Thymus (tissue), 11 donors: Measurements from ENCODE around the gene OBP2B. TPM values are rescaled to one million over a fixed set of nuclear protein-coding genes. Genes with fewer than 3 reads are reported as not detected.
"Not testable (repeated sequence)": the region's sequence is repeated elsewhere in the genome, so short reads cannot be mapped to it uniquely, and the experiment has no call there.

Experiments used
- DNase-seq, 9 donors: peaks; one replicate each; pipeline ENCODE4 v3.0.0-alpha.2; 2013; ENCODE audit warnings: low spot score in 9 of 9, low read depth in 6 of 9, missing footprints in 1 of 9
- H3K27ac ChIP-seq, 2 donors: one replicate each; pipeline ENCODE4 v1.5.1; 2013; ENCODE audit warnings: control low read depth in 1 of 2, low read depth in 1 of 2, low read length in 1 of 2, mild to moderate bottlenecking in 1 of 2, moderate library complexity in 1 of 2
- H3K27me3 ChIP-seq, 2 donors: one replicate each; pipeline ENCODE4 v1.5.1; 2013; ENCODE audit warnings: low read length in 1 of 2; ENCODE audit not compliant: control insufficient read depth in 2 of 2, insufficient read depth in 1 of 2
- H3K36me3 ChIP-seq, 2 donors: one replicate each; pipeline ENCODE4 v1.5.1; 2013; ENCODE audit warnings: low read length in 1 of 2, mild to moderate bottlenecking in 1 of 2, moderate library complexity in 1 of 2; ENCODE audit not compliant: control insufficient read depth in 2 of 2, insufficient read depth in 2 of 2
- H3K4me1 ChIP-seq, 2 donors: one replicate each; pipeline ENCODE4 v1.5.1; 2013; ENCODE audit warnings: low read length in 2 of 2; ENCODE audit not compliant: control insufficient read depth in 2 of 2, insufficient read depth in 2 of 2
- H3K4me3 ChIP-seq, 2 donors: one replicate each; pipeline ENCODE4 v1.5.1; 2013; ENCODE audit warnings: low read length in 2 of 2, control low read depth in 1 of 2, mild to moderate bottlenecking in 1 of 2
- H3K9me3 ChIP-seq, 2 donors: one replicate each; pipeline ENCODE4 v1.5.1; 2013; ENCODE audit warnings: low read length in 1 of 2, mild to moderate bottlenecking in 1 of 2; ENCODE audit not compliant: control insufficient read depth in 2 of 2, insufficient read depth in 1 of 2
- WGBS: extraction: QIAGEN DNeasy Blood & Tissue Kit; methylation state at CpG from one replicate; pipeline ENCODE4 v1.1.7; 2013; 5-methylcytosine and 5-hydroxymethylcytosine counted together
- polyA plus RNA-seq: library from polyadenylated mRNA; stranded (reverse); fragments of 200-250 nt; gene quantifications from one replicate; pipeline ENCODE4 v1.2.3, GENCODE V29; 2013
- total RNA-seq: library from RNA; stranded (reverse); fragments of 120-200 nt; gene quantifications from one replicate; pipeline ENCODE4 v1.2.4, GENCODE V29; 2013
- donor health status: healthy.

The OBP2B gene
- total and polyA plus RNA-seq, 2 donors, result 0.09 TPM; not detected in 1

- 71% methylated on average over 4 of the region's 4 CpGs for WGBS
- H3K27ac ChIP-seq, H3K36me3 ChIP-seq, DNase-seq, H3K27me3 ChIP-seq, H3K4me3 ChIP-seq, H3K9me3 ChIP-seq, H3K4me1 ChIP-seq: not testable (repeated sequence)
Measured at GRCh38 chr9:133214276-133214675, 5.2 kb upstream of the OBP2B start.

GRCh38 chr9:133210609-133211008 is 1.6 kb upstream of the OBP2B start:
- H3K36me3 ChIP-seq, result no peaks in the 10 kb centered on the region
- H3K4me1 ChIP-seq, result no peaks in the 10 kb centered on the region
- H3K9me3 ChIP-seq, result no peaks in the 10 kb centered on the region
- H3K27ac ChIP-seq, result no peak overlapping the region
- peaks cover 0 to 4% of the 10 kb centered on the region in 2 donors for H3K27me3 ChIP-seq
- H3K4me3 ChIP-seq, result no peak overlapping the region
- no peak for DNase-seq
- 96% methylated on average over 7 of the region's 7 CpGs for WGBS

DNA sequence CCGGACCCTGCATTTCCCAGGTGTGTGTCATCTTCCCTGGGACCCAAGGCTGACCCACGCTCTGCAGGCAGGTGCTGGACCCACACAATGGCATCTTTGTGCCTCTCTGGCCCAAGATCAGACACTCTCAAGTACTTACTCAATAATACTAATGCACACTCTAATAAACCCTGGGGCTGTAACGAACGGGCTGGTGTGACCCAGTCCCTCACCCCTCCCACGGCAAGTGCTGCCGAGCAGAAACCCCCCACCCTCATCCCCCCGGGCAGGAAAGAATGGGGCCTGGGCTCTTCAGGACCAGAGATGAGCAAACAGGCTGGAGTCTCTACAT is 1.1 kb upstream of the OBP2B start:
- WGBS, result 79% methylated on average over 7 of the region's 7 CpGs
- H3K9me3 ChIP-seq, result no peaks in the 10 kb centered on the region
- no peaks in the 10 kb centered on the region for H3K4me1 ChIP-seq
- H3K27me3 ChIP-seq, result peaks cover 0 to 4% of the 10 kb centered on the region in 2 donors
- DNase-seq, result no peak
- no peak overlapping the region for H3K27ac ChIP-seq
- no peak overlapping the region for H3K4me3 ChIP-seq
- no peaks in the 10 kb centered on the region for H3K36me3 ChIP-seq

DNA sequence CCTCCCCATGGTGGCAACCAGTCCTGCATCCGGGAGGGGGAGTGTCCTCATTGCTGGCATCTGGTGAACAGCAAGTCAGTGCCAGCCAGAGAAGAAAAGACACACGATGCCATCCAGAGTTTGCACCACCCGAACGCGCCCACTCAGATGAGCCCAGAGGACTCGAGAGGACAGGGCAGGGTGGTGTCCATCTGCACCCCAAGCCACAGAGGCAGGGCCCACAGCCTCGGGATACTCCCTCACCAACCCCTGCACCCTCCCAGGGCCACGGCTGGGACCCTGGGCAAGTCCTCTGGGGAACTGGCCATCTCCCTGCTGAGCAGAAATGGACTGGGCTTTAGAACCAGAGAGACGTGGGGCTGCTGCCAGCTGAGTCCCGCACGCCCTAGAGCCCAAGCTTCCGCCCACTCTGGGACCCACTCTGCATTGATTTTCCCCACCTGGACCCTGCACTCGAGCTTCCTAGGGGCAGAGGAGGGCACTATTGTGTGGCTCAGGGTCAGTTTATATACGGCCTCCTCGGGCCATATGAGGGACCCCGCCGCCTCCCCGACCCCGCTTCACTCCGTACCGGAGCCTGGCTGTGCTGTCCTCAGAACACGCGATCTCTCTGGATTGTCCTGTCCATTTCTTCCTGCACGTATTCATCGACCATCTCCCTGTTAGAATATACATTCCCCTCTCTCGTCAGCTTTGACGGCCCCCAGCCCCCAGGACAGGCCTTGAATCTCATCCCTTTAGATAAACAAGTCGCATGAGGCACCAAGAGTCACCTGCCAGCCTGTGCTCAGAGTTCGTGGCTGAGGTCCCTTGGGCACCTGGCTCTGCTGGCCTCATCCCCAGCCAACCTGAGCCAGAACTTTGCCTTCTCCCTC is 514 bp upstream of the OBP2B start:
- H3K4me3 ChIP-seq, H3K27me3 ChIP-seq, H3K4me1 ChIP-seq, DNase-seq, H3K9me3 ChIP-seq, H3K27ac ChIP-seq, H3K36me3 ChIP-seq: not testable (repeated sequence)
- 88% methylated on average over 29 of the region's 29 CpGs for WGBS

- WGBS, result 95% methylated on average over 13 of the region's 16 CpGs
- not testable (repeated sequence) for H3K27ac ChIP-seq, H3K4me3 ChIP-seq, H3K36me3 ChIP-seq, H3K27me3 ChIP-seq, H3K9me3 ChIP-seq, H3K4me1 ChIP-seq, DNase-seq
Measured at GRCh38 chr9:133208171-133208879, 725 bp downstream of the OBP2B start.

GRCh38 chr9:133207540-133208170 is 1.4 kb downstream of the OBP2B start:
- no peak for DNase-seq
- peaks cover 0 to 4% of the 10 kb centered on the region in 2 donors for H3K27me3 ChIP-seq

GRCh38 chr9:133207021-133207531 is 2.0 kb downstream of the OBP2B start:
- H3K27me3 ChIP-seq, result peaks cover 0 to 4% of the 10 kb centered on the region in 2 donors
- H3K4me3 ChIP-seq, result no peak overlapping the region
- H3K9me3 ChIP-seq, result no peaks in the 10 kb centered on the region
- no peak overlapping the region for H3K27ac ChIP-seq
- H3K36me3 ChIP-seq, result no peaks in the 10 kb centered on the region
- 94% methylated on average over 14 of the region's 14 CpGs for WGBS
- H3K4me1 ChIP-seq, result no peaks in the 10 kb centered on the region
- no peak for DNase-seq

More at GRCh38 chr9:133207540-133208170, 1.4 kb downstream of the OBP2B start:
- 92% methylated on average over 16 of the region's 16 CpGs for whole genome bisulfite sequencing
- H3K9me3 ChIP-seq, result no peaks in the 10 kb centered on the region
- no peaks in the 10 kb centered on the region for H3K4me1 ChIP-seq
- no peaks in the 10 kb centered on the region for H3K36me3 ChIP-seq
- H3K27ac ChIP-seq, result no peak overlapping the region
- no peak overlapping the region for H3K4me3 ChIP-seq

- peaks cover 0 to 10% of the 10 kb centered on the region in 2 donors for H3K27me3 ChIP-seq
- DNase-seq, result no peak
Measured at GRCh38 chr9:133205996-133206931, 2.8 kb downstream of the OBP2B start.

More at GRCh38 chr9:133205996-133206931, 2.8 kb downstream of the OBP2B start:
- Histone ChIP-seq H3K4me1 (no peaks in the 10 kb centered on the region), H3K27ac (no peak overlapping the region), H3K4me3 (no peak overlapping the region), H3K9me3 (no peaks in the 10 kb centered on the region), H3K36me3 (no peaks in the 10 kb centered on the region)
- WGBS, result 92% methylated on average over 35 of the region's 35 CpGs
